ENCODE measurements around the gene KMT2B.

KMT2B gene

DNA sequence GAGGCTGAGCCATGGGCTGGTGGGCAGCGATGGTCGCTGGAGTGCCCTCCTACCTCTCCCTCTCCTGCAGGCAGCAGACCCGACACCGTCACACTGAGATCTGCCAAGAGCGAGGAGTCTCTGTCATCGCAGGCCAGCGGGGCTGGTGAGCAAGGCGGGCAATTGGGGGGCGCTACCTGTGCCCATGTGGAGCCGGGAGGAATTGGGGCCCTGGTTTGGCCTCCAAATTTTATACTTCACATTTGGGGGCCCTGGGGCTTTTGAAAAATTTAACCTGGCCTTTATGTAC, 67.5 kb downstream of the KMT2B start:
- H3K27ac ChIP-seq (ENCODE audit: low read depth, low read length, severe bottlenecking), result no peak overlapping the region
- H3K36me3 ChIP-seq (ENCODE audit: control insufficient read depth, insufficient read depth, low read length), result peaks cover 17% of the 10 kb centered on the region
- WGBS, 2 experiments (ENCODE audit: insufficient coverage in 2 of 2), result 78 to 97% methylated on average over 6 to 10 of the region's 10 CpGs
- no peak overlapping the region for H3K4me3 ChIP-seq (ENCODE audit: extremely low read depth, insufficient read depth, low read length, poor library complexity, severe bottlenecking)
- no peaks in the 10 kb centered on the region for H3K9me3 ChIP-seq (ENCODE audit: control insufficient read depth, low read length)
- H3K4me1 ChIP-seq (ENCODE audit: control insufficient read depth, insufficient read depth, low read length, poor library complexity, severe bottlenecking), result peaks cover 4% of the 10 kb centered on the region

DNA sequence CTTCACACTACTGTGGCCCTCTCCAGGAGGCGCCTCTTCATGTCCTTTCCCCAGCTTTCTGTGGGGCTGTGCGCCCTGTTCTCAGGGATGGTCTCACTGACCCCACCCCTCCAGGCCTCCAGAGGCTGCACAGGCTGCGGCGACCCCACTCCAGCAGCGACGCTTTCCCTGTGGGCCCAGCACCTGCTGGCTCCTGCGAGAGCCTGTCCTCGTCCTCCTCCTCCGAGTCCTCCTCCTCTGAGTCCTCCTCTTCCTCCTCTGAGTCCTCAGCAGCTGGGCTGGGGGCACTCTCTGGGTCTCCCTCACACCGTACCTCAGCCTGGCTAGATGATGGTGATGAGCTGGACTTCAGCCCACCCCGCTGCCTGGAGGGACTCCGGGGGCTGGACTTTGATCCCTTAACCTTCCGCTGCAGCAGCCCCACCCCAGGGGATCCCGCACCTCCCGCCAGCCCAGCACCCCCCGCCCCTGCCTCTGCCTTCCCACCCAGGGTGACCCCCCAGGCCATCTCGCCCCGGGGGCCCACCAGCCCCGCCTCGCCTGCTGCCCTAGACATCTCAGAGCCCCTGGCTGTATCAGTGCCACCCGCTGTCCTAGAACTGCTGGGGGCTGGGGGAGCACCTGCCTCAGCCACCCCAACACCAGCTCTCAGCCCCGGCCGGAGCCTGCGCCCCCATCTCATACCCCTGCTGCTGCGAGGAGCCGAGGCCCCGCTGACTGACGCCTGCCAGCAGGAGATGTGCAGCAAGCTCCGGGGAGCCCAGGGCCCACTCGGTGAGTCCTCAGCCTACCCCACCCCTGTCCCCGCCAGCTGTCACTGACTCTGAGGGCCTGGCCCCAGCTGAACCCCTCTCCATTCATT, 68.7 kb downstream of the KMT2B start:
- peaks cover 4% of the 10 kb centered on the region for H3K4me1 ChIP-seq (ENCODE audit: control insufficient read depth, insufficient read depth, low read length, poor library complexity, severe bottlenecking)
- H3K9me3 ChIP-seq (ENCODE audit: control insufficient read depth, low read length), result no peaks in the 10 kb centered on the region
- peaks cover 12% of the 10 kb centered on the region for H3K36me3 ChIP-seq (ENCODE audit: control insufficient read depth, insufficient read depth, low read length)
- WGBS, 2 experiments (ENCODE audit: insufficient coverage in 2 of 2), result 94 to 97% methylated on average over 19 to 24 of the region's 31 CpGs
- no peak overlapping the region for H3K4me3 ChIP-seq (ENCODE audit: extremely low read depth, insufficient read depth, low read length, poor library complexity, severe bottlenecking)
- H3K27ac ChIP-seq (ENCODE audit: low read depth, low read length, severe bottlenecking), result no peak overlapping the region

DNA sequence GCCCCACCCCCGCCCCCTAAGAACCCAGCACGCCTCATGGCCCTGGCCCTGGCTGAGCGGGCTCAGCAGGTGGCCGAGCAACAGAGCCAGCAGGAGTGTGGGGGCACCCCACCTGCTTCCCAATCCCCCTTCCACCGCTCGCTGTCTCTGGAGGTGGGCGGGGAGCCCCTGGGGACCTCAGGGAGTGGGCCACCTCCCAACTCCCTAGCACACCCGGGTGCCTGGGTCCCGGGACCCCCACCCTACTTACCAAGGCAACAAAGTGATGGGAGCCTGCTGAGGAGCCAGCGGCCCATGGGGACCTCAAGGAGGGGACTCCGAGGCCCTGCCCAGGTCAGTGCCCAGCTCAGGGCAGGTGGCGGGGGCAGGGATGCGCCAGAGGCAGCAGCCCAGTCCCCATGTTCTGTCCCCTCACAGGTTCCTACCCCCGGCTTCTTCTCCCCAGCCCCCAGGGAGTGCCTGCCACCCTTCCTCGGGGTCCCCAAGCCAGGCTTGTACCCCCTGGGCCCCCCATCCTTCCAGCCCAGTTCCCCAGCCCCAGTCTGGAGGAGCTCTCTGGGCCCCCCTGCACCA, 69.5 kb downstream of the KMT2B start:
- H3K36me3 ChIP-seq (ENCODE audit: control insufficient read depth, insufficient read depth, low read length), result peaks cover 12% of the 10 kb centered on the region
- H3K4me1 ChIP-seq (ENCODE audit: control insufficient read depth, insufficient read depth, low read length, poor library complexity, severe bottlenecking), result peaks cover 4% of the 10 kb centered on the region
- no peak overlapping the region for H3K27ac ChIP-seq (ENCODE audit: low read depth, low read length, severe bottlenecking)
- WGBS, 2 experiments (ENCODE audit: insufficient coverage in 2 of 2), result 92 to 98% methylated on average over 6 to 10 of the region's 15 CpGs
- H3K9me3 ChIP-seq (ENCODE audit: control insufficient read depth, low read length), result no peaks in the 10 kb centered on the region
- H3K4me3 ChIP-seq (ENCODE audit: extremely low read depth, insufficient read depth, low read length, poor library complexity, severe bottlenecking), result no peak overlapping the region
